Activated effector memory CD4-positive, alpha-beta T cell treated with anti-CD3 and anti-CD28 coated beads, Interleukin-2, amount 50 U/mL, for 16 hours (primary cell): Measurements from ENCODE around the gene TROAP.
"Not testable (repeated sequence)": the region's sequence is repeated elsewhere in the genome, so short reads cannot be mapped to it uniquely, and the experiment has no call there.

ENCODE experiments used
- DNase-seq: peaks from one replicate; pipeline ENCODE4 v3.0.0-alpha.2; 2020

The TROAP gene, protein sequence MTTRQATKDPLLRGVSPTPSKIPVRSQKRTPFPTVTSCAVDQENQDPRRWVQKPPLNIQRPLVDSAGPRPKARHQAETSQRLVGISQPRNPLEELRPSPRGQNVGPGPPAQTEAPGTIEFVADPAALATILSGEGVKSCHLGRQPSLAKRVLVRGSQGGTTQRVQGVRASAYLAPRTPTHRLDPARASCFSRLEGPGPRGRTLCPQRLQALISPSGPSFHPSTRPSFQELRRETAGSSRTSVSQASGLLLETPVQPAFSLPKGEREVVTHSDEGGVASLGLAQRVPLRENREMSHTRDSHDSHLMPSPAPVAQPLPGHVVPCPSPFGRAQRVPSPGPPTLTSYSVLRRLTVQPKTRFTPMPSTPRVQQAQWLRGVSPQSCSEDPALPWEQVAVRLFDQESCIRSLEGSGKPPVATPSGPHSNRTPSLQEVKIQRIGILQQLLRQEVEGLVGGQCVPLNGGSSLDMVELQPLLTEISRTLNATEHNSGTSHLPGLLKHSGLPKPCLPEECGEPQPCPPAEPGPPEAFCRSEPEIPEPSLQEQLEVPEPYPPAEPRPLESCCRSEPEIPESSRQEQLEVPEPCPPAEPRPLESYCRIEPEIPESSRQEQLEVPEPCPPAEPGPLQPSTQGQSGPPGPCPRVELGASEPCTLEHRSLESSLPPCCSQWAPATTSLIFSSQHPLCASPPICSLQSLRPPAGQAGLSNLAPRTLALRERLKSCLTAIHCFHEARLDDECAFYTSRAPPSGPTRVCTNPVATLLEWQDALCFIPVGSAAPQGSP

DNA sequence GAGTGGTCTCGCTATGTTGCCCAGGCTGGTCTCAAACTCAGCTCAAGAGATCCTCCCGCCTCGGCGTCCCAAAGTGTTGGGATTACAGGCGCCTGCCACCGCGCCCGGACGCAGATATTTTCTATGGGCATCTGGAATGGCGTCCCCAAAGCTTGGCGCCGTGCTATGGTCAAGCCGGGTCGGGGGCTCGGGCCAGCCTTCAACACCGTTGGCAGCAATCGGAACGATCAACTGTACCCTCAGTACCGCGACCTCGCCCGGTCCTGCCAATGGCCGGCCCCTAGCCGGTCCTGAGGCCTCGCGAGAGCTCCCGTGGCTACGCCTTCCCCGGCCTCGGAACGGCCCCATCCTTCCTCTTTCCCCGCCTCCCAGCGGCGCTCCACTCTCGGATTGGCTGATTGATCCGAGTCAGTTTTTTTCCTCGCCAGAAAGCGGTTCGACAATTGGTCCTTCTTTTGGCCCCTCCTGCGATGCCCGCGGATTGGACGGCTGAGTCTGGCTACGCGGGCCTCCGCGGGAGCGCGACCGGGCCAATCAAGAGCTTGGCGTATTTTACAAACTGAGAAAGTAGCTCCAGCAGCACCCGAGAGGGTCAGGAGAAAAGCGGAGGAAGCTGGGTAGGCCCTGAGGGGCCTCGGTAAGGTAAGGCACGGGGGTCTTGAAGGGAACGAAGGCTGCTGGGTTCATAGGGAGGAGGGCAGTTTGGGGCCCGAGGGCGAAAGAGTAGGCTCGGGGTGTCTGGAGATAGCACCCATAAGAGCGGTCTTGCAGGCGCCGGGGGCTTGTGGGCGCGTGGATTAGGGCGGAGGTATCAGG is at the start of gene TROAP:
TSS of gene TROAP (plus strand) at position 548 of the 816 bp plus-strand sequence. CDS start 354 bp downstream, outside the sequence.
- peak; percentile 99 for DNase-seq

DNA sequence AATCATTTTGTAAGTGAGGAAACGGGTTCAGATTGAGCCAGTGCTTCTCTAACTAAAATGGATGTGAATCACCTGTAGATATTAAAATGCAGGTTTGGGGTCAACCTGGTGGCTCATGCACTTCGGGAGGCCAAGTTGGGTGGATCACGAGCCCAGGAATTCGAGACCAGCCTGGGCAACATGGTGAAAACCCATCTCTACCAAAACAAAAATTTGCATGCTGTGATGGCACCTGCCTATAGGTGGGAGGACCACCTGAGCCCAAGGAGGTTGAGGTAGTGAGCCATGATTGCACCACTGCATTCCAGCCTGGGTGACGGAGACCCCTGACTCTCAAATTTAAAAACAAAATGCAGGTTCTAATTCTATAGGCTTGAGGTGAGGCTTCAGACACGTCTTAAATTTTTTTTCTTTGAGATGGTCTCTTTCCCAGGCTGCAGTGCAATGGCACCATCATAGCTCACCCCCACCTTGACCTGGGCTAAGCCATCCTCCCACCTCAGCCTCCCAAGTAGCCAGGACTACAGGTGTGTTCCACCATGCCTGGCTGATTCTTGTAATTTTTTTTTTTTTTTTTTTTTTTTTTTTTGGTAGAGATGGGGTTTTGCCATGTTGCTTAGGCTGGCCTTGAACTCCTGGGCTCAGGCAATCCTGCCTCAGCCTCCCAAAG is 49.2 kb upstream of the TROAP start:
- DNase-seq, result no peak

DNA sequence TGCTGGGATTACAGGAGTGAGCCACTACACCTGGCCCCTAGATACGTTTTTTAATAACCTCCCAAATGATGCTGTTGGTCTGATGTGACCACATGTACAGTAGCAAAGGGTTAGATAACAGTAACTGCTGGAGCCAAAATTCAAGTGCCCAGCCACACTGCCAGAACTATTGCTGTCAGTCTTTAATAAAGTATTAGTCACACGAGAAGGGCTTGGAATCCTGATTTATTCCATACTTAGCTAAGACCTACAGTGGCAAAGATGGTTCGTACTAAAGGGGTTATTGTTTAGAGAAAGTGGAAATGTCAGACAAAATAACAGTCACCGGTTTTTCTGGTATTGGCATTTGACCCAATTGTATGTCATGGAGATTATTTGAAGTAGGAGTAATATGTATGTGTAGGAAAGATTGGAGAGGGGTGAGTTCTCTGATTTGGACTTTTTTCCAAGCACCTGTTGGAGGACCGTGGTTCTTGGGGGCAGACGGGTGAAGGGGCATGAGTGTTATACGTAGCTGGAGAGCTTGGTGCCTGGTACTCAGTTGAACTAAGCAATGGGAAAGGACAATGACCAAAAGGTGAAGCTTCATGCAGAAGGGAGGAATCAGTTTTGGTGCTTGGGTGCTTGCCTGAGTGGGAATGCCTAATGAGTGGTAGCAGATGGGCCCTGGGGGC is 48.5 kb upstream of the TROAP start:
- no peak for DNase-seq

DNA sequence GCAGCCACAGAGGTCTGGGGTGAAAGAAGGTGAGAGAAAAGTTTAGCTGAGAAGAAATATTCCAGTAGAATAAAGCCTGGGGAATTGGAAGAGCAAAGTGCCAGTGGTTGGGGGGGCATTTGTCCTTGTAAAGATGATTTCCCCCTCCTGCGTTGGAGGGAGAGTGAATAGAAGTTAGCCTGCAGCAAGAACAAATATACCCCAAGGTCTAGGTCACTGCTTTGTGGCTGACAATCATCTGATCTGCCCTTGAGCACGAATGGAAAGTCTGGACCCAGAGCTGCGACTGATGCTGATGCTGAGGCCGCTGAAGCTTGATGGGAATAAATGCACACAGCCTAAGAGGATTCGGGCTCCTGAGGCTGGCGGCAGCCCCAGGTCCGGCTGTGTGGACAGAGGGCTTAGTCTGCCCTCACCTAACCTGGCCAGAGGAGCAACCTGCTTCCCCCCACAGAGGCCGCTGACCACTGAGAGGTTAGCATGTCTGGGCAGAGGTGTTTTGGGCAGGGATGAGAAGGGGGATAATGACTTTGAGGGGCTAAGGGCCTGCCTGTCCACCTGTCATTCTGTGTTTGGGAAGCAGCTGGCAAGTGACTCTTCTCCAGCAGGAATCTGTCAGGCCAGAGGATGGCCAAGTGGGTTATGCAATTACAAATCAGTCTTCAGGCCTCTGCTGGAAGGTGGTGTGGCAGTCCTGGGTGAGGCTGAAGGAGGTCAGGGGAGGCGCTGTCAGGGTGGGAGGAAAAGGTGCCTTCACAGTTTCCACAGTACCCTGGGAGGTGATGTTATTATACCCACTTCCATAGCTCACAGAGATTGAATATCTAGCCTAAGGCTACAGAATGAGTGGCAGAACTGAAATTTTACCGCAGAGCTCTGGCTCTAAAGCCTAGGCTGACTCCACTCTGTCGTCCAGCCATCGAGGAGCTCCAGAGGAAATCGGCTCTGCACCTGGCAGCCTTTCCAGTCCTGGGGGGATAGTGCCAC is 46.5 kb upstream of the TROAP start:
- no peak for DNase-seq

DNA sequence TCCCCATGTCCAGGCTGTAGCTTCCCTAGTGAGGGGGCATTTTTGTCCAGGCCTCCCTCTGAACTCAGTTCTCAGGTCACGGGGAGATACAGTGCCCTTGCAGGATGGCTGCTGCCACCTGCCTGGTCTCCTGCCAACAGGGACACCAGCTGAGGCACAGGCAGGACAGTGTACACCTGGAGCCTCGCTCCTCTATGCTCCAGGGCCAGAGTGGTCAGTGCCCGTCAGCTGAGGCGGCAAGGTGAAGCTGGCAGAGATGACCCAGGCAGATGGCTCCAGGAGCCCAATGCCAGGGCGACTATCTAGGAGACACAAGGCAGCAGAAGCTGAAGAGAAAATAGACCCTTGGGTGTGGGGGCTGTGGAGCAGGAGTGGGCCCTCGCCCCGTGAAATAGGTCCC is 45.6 kb upstream of the TROAP start:
- no peak for DNase-seq

DNA sequence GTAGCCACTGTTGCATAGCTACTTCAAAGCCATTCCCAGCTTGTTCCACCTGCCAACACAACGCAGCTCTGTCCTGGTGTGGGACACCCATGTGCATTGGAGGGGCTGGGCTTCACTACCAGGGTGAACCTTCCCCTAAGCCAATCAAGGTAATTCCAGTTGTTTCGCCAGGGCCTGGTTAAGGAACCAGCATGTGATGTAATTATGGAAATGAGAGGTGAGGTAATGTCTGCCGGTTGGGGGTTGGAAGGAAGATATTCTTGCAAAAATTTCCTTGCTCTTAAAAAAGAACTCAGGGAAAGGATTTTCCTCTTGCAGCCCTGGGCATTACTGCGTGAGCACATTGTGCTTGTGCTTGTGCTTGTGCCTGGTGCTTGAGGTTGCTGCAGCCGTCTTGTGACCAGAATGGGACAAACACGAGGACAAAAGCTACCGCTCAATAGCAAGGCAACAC is 43.3 kb upstream of the TROAP start:
- no peak for DNase-seq

DNA sequence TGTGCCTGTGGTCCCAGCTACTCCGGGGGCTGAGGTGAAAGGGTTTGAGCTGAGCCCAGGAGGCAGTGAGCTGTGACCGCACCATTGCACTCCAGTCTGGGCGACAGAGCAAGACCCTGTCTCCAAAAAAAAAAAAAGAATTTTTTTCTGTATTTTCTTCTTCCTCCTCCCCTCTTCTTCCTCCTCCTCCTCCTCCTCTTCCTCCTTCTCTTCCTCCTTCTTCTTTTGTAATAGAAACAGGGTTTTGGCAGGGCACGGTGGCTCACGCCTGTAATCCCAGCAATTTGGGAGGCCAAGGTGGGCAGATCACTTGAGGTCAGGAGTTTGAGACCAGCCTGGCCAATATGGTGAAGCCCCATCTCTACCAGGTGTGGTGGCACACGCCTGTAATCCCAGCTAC is 42.5 kb upstream of the TROAP start:
- not testable (repeated sequence) for DNase-seq

DNA sequence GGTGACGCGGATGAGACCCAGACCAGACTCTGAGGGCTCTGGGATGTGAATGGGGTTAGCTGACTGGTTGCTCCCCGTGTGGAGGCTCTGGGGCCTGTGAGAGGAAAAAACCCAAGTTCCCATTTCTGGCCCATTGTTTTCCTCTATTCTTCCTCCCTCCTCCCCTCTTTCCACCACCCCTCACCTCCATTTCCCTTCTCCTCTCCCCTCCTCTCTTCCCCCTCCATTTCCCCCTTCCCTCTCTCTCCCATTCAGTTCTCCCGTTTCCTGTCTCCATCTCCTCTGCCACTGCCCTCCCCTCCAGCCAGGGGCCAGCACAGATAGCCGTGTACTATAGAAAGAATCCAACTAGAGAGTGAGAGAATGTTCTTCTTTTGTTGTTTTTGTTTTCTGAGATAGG is 40.8 kb upstream of the TROAP start:
- no peak for DNase-seq

DNA sequence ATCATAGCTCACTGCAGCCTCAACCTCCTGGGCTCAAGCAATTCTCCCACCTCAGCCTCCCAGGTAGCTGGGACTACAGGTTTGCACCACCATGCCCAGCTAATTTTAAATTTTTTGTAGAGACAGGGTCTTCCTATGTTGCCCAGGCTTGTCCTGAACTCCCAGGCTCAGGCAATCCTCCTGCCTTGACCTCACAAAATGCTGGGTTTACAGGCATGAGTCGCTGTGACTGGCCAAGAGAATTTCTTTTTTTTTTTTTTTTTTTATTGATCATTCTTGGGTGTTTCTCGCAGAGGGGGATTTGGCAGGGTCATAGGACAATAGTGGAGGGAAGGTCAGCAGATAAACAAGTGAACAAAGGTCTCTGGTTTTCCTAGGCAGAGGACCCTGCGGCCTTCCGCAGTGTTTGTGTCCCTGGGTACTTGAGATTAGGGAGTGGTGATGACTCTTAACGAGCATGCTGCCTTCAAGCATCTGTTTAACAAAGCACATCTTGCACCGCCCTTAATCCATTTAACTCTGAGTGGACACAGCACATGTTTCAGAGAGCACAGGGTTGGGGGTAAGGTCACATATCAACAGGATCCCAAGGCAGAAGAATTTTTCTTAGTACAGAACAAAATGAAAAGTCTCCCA is 40.2 kb upstream of the TROAP start:
- not testable (repeated sequence) for DNase-seq

DNA sequence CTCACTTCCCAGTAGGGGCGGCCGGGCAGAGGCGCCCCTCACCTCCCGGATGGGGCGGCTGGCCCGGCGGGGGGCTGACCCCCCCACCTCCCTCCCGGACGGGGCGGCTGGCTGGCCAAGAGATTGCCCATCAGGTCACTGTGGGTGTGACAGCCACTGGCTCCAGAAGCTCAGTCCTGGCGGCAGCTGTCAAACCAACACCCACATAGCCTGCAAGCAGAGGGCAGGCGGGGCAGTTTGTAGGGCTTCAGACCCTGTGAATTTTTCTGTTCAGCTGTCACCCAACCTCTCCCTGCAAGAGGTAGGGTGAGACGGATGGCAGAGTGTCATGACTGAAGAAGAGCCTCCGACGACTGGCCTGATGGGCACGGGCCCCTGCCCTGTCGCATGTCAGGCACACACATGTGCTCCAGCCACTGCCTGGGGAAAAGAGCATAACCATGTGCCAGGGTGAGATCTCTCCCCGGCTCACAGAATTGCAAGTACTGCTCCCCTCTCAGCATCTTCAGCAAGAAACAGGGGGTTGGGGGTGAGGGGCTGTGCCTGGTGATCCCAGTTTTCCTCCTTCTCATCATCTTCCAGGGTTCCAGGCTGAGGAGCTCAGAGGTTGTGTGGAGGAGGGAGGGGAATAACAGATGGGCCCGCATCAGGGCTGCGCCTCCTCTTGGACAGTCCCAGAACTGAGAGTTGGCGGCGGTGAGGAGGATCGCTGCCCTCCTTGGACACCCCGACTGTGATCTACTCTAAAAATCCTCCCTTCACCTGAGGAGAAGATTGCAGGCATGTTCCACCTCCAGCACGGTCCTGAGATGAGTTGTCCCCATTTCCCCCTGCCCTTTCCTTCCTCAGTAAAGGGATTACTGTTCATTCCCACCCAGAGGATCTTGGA is 39.3 kb upstream of the TROAP start:
- peak; percentile 57 for DNase-seq

DNA sequence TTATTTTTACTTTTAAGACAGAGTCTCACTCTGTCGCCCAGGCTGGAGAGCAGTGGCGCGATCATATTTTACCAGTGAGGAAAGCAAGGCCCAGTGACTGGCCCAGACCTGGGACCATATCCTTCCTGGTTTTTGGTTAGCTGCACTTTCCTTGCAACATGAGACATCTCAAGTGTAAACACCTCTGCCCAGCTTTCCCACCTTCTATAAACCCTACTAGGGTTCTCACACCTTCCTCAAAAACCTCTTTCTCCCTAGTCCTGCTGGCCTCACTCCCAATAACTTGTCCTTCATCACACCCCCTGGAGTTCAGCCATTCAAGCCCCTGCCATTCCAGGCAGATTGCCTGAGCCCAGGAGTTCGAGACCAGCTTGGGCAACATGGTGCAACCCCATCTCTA is 38.4 kb upstream of the TROAP start:
- peak; percentile 9 for DNase-seq

DNA sequence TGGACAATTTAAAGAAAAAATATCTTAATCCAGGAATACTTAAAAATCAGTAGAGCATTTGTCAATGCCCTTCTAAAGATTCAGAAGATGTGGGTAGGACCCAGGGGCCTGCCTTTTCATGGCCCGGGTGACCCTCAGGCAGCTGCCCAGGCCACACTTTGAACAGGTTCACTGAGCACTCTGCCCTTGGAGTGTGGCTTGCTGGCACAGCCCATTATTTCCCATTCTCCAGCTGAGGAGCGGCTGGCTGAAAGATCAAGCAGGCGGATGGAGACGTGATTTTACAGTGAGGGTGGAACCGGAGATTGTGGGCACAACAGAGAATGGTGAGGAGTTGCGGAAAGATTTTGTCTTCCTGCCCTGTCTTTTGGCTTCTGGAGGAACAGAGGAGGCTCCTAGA is 35.2 kb upstream of the TROAP start:
- DNase-seq, result peak; percentile 31

DNA sequence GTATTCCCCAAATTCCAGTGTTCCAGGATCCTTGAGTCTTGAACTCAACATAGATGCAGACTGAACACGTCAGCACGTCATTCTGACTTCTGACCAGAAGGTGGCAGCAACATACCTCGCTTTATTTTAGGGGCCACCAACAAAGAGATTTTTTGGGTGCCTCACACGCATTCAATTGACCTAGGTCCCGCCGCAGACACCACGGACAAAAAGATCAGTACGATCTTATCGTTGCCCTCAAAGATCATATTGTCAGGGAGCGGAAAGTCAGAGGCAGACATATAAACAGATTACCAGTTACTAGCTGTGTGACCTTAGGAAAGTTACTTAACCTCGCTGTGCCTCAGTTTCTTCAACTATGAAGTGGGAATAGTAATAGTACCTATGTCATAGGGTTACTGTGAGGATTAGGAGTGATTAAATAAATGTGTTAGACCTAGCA is 34.6 kb upstream of the TROAP start:
- peak; percentile 88 for DNase-seq

DNA sequence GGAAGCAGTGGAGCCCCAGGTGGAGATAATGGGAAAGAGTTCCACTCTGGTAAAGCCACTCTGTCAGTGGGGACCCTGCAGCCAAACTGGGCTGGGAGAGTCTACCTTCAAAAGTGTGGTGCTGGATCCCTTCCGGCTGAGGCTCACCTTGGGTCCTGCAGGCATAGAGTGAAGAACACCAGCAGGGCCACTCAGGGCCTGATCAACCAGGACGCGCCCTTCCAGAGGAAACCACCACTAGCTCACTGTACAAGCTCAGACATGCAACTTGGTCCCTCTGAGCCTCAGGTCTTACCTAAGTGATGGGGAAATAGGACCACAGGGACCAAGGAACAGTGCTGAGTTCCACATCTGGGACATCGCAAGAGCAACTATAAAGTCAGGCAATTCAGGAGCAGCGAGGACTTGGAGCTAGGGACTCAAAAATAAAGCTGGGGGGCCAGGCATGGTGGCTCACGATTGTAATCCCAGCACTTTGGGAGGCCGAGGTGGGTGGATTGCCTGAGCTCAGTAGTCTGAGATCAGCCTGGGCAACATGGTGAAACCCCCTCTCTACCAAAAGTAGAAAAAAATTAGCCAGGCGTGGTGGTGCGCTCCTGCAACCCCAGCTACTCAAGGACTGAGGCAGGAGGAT is 34.0 kb upstream of the TROAP start:
- peak; percentile 52 for DNase-seq

DNA sequence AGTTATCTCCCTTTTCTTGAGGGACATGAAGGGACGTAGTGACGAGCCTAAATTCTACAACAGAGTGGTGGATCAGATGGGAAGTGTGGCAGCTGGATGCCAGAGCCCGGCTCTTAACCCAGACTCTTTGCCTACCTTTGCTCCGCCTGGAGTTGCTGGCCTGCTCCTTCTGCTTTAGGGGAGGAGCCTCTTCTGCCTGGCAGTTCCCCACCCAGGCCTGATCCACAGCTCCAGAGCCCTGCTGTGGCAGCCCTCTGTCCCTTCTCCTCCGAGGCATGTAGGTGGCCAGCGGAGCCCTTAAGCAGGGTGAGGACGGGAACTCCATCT is 30.4 kb upstream of the TROAP start:
- DNase-seq, result no peak

DNA sequence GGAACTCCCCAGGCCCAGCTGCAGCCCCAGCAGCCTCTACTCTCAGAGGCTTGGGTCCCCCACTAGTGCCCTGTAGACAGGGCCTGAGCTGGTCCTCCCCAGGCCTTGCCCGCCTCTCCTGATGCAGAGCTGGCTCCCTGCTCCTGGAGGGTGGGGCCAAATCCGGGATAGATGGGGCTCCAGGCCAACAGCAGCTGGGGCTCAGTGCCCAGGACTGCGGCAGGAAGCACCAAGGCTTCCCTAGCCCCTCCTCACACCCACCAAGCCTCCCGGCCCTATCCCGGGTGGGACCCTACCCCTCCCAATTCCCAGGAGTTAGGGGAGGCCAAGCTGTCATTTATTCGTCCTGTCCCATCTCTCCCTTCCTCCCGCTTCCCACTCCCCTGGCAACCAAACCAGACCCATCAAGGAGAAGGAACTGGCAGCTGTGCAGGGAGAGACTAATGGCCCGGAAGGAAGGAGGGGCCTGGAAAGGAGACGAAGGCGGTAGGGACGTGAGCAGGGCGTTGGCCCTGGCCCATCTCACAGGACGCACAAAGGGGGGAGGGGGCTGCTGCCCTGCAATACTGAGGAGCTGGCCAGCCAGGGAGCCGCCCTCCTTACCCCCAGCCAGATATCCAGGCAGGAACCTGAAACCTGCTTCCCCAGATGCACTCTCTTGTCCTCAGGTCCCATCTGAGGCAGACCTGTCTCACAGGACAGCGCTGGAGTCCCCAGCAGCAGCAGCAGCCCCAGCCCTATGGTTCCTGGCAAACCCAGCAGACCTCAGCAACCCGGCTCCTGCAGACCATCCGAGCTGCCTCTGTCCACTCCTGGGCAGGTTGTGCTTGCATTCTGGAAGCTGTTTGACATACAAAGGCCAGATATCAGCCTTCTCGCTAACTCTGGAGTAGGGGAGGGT is 29.7 kb upstream of the TROAP start:
- no peak for DNase-seq

DNA sequence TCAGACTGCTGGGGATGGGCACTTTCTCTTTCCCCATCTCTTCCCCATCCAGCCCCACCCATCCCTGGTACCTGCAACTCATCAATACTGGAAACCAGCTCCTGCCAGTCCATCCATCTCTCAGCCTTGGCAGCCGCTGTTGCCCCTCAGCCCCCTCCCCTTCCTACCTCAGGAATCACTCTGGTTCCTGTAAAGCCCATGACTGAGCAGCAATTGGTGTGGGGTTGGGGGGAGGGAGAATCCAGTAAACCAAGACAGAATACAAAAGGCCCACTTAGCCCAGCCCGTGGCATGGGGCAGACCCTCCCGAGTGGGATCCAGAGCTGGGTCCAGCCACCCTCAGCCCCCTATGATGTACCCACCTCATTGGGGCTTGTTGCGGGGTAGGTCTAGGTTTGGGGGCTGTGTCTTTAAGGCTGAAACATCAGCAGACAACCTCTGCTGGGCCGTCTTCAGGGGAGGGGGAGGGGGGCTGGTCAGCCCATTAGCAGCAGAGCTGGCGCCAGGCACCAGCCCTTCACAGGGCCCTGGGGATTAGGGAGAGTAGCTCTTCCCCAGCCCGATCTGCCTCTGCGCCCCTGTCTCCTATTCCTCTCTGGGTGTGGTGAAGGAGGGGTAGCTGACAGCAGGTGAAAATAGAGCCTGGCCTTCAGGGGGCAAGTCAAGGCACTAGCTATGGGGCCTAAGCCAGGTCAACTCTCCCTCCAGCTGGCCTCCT is 28.8 kb upstream of the TROAP start:
- no peak for DNase-seq
